ENCODE data around the gene GNA12.

GRCh38 chr7:2855386-2855785 is 11.3 kb upstream of the GNA12 start:
- TF ChIP-seq SPI1 (IDR thresholded peaks at IDR 0.05; ENCODE audit: low read depth, low read length) (no peak), POLR2A (IDR thresholded peaks at IDR 0.05; ENCODE audit: low read depth, low read length) (no peak), POLR2AphosphoS5 (IDR thresholded peaks at IDR 0.05; ENCODE audit: low read depth, low read length) (no peak), TAF1 (IDR thresholded peaks at IDR 0.05; ENCODE audit: low read depth, low read length) (no peak)

Data from GM12891 (cell line).